IPS-NIHi7 (cell line): ENCODE measurements around the gene ADGRG7.

Source experiments
- DNase-seq: peaks from one replicate; pipeline ENCODE4 v3.0.0; 2012; ENCODE audit warnings: mixed read lengths; ENCODE audit errors: extremely low spot score

The ADGRG7 gene

DNA sequence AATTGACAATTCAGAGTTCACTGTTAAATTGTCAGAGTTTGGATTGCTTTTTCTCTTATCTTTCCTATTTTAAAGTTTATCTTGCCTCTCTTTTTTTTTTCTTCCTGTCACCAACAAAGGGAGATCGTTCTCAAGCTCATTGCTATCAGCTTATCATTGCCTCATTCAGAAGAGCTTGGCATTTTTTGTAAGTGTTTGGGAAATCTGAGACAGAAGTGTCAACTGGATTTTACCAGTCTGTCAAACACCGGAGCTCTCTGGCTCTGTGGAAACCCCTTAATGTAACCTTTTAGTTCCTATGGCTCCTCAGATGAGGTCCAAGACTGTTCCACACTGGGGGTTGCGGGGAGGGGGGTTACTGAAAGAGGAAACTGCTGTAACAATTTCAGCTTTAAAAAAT, 89.3 kb downstream of the ADGRG7 start:
- no peak for DNase-seq

GRCh38 chr3:100700708-100701107, 91.3 kb downstream of the ADGRG7 start:
- DNase-seq = no peak

GRCh38 chr3:100702082-100702979, 92.9 kb downstream of the ADGRG7 start:
- DNase-seq = no peak

DNA sequence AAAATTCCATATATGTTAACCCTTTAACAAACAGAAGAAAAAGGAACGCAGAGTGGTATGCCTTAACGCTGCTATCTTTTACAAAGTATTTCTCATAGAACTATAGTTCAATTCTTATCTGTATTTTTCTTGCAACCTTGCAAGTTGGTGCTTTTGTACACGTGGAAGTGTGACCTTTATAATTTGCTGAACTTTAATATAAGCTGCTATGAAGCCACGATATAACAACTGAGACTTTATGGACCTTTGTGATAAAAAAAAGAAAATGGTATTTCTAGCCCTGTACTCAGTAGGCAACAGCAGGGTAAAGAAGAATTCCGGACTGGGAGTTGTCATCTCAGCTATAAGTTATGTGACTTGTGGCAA, 93.6 kb downstream of the ADGRG7 start:
- no peak for DNase-seq

- no peak for DNase-seq
These were observed 94.5 kb downstream of the ADGRG7 start for GRCh38 chr3:100703865-100704264.

DNA sequence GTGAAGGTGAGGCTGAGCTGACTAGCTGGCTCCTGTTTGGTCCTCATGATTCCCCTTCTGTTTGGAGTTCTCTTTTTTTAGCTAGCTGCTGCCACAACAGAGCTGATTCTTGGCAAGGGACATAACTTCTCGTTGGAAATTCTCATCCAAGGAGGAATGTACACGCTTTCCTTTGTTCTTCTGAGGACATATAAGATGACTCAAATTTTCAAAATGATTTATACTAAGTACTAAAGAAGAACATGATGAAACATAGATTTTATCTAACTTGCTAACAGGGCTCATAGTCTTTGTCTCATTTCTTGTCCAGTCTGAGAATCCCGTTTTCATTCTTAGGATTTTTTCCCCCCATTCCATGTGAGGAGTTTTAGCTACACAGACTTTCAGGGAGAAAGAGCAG, 97.0 kb downstream of the ADGRG7 start:
- no peak for DNase-seq

- no peak for DNase-seq
These were observed 99.2 kb downstream of the ADGRG7 start for GRCh38 chr3:100708644-100708988.

DNA sequence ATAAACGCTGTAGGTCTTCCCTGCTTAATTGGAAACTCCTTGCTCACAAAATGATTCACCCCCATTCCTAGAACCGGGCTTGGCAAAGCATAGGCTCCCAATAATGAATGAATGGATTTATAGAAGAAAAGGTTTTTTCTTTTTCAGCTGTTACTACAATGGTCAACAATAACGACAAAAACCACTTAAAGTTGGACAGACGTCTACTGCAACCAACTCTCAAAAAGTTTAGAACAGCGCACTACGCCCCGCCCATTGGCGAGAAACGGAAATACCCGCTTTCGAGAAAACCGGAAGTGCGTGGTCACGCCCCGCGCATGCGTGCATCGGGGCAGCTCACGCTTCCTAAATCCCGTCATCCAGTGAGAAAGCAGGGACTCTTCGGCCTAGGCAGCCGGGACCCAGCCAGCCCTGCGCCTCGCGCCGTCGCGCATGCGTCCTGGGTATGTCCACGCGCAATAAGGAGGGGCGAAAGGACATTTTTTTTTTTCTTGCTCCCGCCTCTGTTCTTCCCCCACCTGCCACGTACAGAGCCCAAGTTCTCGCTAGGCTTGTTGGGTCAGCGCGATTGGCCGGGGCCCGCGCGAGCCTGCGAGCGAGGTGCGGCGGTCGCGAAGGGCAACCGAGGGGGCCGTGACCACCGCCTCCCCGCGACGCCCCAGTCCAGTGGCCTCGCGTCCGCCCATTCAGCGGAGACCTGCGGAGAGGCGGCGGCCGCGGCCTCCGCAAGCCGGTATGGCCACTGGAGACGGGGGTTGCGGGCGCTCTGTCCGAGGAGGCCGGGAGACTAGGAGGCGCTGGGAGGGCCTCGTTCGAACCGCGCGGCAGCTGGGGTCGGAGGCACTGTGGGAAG, 99.8 kb downstream of the ADGRG7 start, which contains the start of gene TFG:
TFG (plus strand) TSS at position 506 of the 853 bp plus-strand sequence. CDS start 4,192 bp downstream, outside the sequence.
- DNase-seq = peak; percentile 99

DNA sequence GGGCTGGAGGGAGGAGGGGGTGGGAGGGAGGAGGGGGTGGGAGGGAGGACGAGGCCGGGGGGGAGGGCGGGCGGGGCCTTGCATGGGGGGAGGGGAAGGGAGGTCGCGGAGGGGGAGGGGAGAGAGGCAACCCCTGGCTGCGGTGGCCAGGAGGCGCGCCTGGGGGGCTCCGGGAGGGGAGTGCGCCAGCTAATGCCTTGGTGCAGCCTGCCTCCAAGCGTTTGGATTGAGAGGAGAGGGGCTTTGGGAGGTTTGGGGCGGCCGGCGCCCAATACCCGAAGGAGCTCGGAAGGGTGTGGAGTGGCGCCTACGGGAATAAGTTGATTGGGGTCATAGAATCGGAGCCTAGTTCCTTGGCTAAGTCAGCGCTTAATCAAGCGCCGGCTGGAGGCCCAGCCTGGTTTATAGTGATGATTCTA, 100.5 kb downstream of the ADGRG7 start:
- peak; percentile 70 for DNase-seq

DNA sequence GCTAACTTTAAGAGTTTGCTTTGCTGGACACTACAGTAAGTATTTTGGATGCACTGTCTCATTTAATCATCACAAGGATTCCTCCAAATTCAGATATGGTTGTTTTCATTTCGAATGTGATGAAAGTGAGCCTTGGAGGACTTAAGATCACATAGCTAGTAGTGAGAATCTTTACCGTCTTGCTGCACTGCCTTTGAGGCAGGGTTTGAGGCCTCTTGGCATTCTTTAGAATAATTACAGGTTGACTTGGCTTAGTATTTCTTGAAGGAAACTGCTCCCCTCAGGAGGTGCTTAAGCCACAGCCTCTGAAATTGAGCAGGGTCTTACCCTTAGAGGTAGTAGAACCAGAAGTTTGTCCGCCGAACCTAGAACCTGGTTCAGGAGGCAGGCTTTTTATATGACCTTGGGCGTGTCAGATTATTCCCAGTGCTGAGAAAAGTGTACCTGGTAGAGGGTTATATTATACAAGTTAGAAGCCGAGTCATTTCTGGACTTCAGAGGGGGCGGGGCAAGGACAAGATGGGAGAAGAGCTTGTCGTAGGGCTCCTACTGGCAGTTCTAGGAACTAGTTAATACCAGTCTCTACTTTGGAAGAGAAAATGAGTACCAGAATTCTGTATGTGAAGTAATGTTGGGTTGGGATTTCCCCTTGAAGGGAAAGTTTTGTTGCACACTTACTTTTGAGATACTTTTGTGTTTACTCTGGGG, 101.0 kb downstream of the ADGRG7 start:
- DNase-seq = peak; percentile 56

DNA sequence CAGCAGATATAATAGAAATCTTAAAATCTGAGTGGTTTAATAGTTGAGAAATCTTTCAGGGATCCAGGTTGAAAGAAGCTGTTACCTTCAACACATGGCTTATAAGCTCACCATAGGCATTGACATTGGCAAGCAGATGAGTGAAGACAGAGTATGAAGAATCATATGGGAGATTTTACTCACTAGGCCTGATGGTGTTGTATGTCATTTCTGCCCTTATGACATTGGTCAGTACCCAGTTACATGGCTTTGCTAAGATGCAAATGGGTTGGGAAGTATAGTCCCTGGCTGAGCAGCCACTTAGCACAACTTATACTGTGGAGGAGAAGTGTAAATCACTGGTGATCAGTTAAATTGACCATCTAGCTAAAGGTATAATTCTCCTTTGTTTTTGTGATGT, 105.8 kb downstream of the ADGRG7 start:
- no peak for DNase-seq

DNA sequence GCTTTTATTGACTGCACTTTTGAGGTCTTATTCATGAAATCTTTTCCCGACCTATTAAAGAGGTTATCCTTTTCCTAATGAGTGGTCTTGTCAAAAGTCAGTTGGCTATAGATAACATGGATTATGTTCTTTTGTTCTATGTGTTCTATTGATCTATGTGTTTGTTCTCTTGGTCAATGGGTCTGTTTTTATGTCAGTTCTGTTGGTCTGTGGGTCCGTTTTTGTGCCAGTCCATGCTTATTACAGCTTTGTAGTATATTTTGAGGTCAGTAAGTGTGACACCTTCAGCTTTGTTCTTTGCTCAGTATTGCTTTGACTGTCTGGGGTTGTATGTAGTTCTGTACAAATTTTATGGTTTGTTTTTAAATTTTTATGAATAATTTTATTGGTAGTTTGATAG, 107.7 kb downstream of the ADGRG7 start:
- DNase-seq = no peak

- no peak for DNase-seq
These were observed 108.5 kb downstream of the ADGRG7 start for GRCh38 chr3:100717637-100718487.

DNA sequence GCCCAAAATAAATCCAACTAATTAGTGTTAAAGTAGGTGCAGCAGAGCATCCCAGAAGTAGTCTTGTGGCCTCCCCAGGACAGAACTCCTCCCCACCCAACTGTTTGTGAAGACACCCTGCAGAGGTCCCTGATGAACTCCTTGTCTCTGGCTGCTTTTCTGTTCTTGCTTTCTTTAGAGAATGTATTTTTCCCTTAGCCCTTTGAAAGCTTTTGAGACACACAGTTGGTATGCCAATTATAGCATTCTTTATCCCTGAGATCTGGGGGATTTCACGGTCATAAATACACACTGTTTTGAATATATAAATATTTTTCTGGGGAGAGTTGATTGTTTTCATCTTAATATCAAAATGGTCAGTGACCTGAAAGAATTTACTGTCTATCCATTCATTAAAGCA, 109.7 kb downstream of the ADGRG7 start:
- no peak for DNase-seq

DNA sequence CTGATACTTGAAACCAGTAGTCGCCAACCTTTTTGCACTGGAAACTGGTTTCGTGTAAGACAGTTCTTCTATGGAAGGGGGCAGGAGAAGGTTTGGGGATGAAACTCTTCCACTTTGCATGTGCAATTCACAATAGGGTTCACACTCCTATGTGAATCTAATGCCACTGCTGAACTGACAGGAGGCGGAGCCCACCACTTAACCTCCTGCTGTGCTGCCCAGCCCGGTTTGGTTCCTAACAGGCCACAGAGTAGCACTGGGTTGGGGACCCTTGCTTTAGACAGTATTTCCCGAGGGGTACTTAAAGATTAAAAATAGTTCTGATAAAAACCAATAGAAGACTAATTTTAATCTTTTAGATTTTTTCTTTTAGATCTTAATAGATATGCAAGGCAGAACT, 111.0 kb downstream of the ADGRG7 start:
- DNase-seq = no peak

GRCh38 chr3:100725935-100726513, 116.6 kb downstream of the ADGRG7 start:
- no peak for DNase-seq

DNA sequence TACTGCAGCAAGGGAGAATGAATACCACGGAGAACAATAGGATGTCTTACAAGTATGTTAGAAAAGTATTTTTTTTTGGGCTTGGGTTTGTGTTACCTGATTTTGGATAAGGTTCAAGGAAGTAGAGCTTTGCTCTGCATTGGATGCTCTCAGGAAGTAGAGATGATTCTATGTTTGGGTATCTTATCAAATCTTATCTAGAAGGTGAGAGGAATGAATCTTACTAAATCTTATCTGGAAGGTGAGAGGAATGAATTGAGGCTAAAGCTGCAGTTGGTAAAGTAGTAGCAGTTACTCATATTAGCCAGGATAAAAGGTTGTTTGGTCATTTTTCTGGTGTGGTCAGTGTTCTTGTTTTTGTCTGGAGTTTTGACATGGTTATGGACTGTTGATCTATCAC, 117.3 kb downstream of the ADGRG7 start:
- DNase-seq = no peak

DNA sequence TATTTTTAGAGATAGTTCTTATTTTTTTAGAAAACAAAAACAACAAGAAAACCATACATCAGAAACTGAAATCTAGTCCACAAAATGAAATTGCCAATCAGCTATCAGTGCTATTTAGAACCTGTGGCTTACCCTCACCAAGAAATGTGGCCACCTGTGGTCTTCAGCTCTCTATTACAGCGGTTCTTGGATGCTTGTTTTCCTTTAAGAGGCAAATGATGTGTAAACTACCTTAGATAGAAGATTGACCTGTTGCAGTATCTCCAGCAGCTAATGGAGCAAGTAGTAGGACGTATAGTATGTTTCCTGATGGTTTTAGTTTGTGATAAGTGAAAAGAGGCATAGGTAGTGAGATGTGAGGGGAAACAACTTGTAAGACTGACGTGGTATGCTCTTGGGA, 121.1 kb downstream of the ADGRG7 start:
- DNase-seq = no peak

GRCh38 chr3:100732435-100732834, 123.0 kb downstream of the ADGRG7 start:
- DNase-seq = no peak

GRCh38 chr3:100737334-100737733, 127.9 kb downstream of the ADGRG7 start:
- DNase-seq = peak; percentile 42

GRCh38 chr3:100740207-100740606, 130.8 kb downstream of the ADGRG7 start:
- DNase-seq = no peak
